Measurements from ENCODE around the gene PRKCA. TPM values are rescaled to one million over a fixed set of nuclear protein-coding genes. Genes with fewer than 3 reads are reported as not detected.

PRKCA gene
- total and polyA plus RNA-seq, 12 donors: 1.6 to 27.6 (median 10.5) TPM

GRCh38 chr17:66354472-66354871 is 52.1 kb downstream of the PRKCA start:
- H3K4me3 ChIP-seq: no peak overlapping the region
- TF ChIP-seq, protein P1, sequence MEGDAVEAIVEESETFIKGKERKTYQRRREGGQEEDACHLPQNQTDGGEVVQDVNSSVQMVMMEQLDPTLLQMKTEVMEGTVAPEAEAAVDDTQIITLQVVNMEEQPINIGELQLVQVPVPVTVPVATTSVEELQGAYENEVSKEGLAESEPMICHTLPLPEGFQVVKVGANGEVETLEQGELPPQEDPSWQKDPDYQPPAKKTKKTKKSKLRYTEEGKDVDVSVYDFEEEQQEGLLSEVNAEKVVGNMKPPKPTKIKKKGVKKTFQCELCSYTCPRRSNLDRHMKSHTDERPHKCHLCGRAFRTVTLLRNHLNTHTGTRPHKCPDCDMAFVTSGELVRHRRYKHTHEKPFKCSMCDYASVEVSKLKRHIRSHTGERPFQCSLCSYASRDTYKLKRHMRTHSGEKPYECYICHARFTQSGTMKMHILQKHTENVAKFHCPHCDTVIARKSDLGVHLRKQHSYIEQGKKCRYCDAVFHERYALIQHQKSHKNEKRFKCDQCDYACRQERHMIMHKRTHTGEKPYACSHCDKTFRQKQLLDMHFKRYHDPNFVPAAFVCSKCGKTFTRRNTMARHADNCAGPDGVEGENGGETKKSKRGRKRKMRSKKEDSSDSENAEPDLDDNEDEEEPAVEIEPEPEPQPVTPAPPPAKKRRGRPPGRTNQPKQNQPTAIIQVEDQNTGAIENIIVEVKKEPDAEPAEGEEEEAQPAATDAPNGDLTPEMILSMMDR (IDR thresholded peaks at IDR 0.05): no peak
- H3K4me1 ChIP-seq: peaks cover 0 to 10% (median under 1%) of the 10 kb centered on the region in 9 donors
- WGBS, 2 donors: 81 to 83% methylated on average over 3 of the region's 3 CpGs
- no peak overlapping the region for H3K27ac ChIP-seq
- H3K9me3 ChIP-seq: no peaks in the 10 kb centered on the region
- ATAC-seq: no peak
- H3K36me3 ChIP-seq: no peaks in the 10 kb centered on the region
- DNase-seq: no peak
- H3K27me3 ChIP-seq: no peaks in the 10 kb centered on the region
- intact Hi-C loops (cut with DNase I): no loop called here

- TF ChIP-seq, protein P1 (IDR thresholded peaks at IDR 0.05): no peak
- WGBS, 2 donors: 83 to 89% methylated on average over 5 of the region's 5 CpGs
- H3K27ac ChIP-seq: no peak overlapping the region
- intact Hi-C loops (cut with DNase I): no loop called here
- H3K4me3 ChIP-seq: no peak overlapping the region
- peaks cover 0 to 5% (median 0%) of the 10 kb centered on the region in 9 donors for H3K4me1 ChIP-seq
- no peaks in the 10 kb centered on the region for H3K9me3 ChIP-seq
- no peaks in the 10 kb centered on the region for H3K27me3 ChIP-seq
- ATAC-seq (no peak), DNase-seq (no peak)
- H3K36me3 ChIP-seq: no peaks in the 10 kb centered on the region
Measured at GRCh38 chr17:66354981-66355380, 52.6 kb downstream of the PRKCA start.

GRCh38 chr17:66355510-66355909 is 53.1 kb downstream of the PRKCA start:
- 77 to 84% methylated on average over 2 of the region's 2 CpGs for WGBS, 2 donors
- Histone ChIP-seq H3K27ac (no peak overlapping the region), H3K27me3 (no peaks in the 10 kb centered on the region), H3K9me3 (no peaks in the 10 kb centered on the region), H3K4me1 (peaks cover 0 to 2% (median 0%) of the 10 kb centered on the region in 9 donors), H3K36me3 (no peaks in the 10 kb centered on the region), H3K4me3 (no peak overlapping the region)
- DNase-seq (no peak), ATAC-seq (no peak)
- intact Hi-C loops (cut with DNase I): no loop called here
- TF ChIP-seq, protein P1 (IDR thresholded peaks at IDR 0.05): no peak

GRCh38 chr17:66357037-66357436 is 54.6 kb downstream of the PRKCA start:
- Histone ChIP-seq H3K36me3 (no peaks in the 10 kb centered on the region), H3K27me3 (no peaks in the 10 kb centered on the region), H3K27ac (no peak overlapping the region), H3K9me3 (no peaks in the 10 kb centered on the region), H3K4me3 (no peak overlapping the region), H3K4me1 (no peaks in the 10 kb centered on the region)
- ATAC-seq (no peak), DNase-seq (no peak)
- intact Hi-C loops (cut with DNase I): no loop called here
- TF ChIP-seq, protein P1 (IDR thresholded peaks at IDR 0.05): no peak
- 96 to 99% methylated on average over 2 of the region's 2 CpGs for WGBS, 2 donors

Data from heart right ventricle (tissue), 16 donors.